CD4-positive, alpha-beta T cell treated with Interleukin-6 for 4 hours (primary cell): ENCODE results near the gene SF3B6.
A peak's percentile ranks its signal among the peaks of the same experiment; 100 is the strongest.

ENCODE experiments used
- DNase-seq: peaks from one replicate; pipeline ENCODE4 v3.0.0-alpha.2; 2020; ENCODE audit warnings: mixed read lengths

The SF3B6 gene

DNA sequence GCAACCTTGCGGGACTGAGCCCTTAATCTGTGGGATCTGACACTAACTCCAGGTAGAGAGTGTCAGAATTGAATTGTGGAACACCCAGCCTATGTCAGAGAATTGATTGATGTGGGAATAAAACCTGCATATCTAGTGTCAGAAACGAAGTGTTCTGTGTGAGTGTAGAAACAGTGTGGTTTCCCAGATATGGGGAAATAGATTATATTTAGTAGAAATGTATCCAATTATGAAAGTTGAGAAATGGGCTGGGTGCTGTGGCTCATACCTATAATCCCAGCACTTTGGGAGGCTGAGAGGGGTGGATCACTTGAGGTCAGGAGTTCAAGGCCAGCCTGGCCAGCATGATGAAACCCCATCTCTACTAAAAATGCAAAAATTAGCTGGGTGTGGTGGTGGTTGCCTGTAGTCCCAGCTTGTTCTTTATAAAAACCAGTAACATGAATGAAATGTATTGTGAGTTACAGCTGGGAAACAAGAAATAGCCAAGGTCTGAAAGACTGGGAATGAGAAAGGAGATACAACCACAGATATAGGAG, 12.8 kb upstream of the SF3B6 start:
- DNase-seq, result no peak

DNA sequence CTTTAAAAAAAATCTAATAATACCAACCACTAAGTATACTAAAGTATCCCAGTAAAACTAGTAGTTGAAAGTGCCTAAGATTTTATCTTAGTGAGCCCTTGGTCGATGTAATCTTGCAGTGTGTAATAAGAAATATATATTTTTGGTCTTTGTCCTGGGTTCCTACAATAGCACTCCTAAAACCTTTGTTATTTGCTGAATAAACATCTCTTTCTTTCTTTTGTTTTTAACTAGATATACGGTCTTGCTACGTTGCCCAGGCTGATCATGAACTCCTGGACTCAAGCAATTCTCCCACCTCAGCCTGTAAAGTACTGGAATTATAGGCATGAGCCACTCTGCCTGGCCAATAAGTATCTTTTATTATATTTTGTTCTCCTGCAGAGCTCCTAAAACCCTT, 10.9 kb upstream of the SF3B6 start:
- DNase-seq, result no peak

DNA sequence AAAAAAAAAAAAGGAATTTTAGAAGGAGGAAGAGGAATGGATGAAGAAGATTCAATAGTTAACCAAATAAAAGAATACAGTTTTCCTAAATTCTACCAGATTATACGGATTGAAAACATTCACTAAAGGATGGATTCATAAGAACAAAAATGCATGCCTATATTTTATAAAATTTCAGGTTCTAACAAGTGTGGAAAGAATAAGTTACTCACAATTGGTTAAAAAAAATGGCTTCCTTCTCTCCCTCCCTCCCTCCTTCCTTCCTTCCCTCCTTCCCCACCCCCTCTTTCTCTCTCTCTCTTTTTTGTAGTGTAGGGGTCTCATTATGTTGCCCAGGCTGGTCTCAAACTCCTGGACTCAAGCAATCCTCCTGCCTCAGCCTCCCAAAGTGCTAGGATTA, 10.1 kb upstream of the SF3B6 start:
- DNase-seq, result no peak

DNA sequence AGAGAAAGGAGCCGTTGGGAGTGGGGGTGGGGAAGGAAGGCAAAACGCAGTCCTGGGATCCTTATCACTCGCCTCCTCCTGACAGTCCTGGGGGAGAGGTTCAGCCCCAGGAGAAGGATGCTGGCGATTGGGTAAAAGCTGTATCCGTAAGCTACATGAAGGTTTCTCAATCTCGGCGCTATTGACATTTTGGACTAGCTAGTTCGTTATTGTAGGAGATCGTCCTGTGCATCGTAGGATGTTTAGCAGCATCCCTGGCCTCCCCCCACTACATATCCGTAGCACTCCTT, 9.0 kb upstream of the SF3B6 start:
- no peak for DNase-seq

DNA sequence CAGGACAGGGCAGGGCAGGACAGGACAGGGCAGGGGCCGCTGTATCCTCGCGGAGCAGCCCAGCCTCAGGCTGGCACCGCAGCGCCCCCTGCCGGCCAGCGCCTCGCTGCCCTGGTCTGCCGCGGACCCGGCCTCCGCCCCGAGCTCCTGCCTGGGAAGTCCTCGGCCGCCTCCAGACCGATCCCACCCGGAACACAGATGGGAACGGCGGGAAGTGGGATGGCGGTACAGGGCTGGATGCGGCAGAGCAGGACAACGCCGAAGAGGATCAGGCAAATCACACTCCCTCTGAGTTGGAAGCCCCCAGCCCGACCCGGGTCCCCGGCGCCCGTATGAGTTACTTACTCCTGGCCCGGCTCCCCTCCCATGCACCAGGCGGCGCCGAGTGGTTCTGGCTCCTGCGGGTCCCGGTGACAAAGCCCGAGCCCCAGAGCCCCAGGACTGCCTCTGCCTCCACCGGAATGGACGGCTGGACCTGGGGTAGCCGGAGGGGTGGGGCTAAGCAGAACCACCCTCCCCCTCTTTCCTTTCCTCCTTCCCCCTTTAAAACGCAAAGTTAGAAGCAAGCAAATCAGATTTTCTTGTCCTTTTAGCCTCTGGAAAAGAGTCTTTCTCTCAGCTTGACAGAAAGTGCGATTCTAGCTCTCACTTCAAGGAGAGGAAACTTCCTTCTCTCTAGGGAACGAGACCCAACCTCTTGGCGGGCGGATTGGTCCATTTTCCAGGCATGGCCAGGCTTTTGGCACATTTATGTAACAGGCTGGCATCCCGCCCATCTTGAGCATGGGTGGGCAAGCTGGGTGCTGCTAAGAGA, 8.5 kb upstream of the SF3B6 start, which contains the start of gene TP53I3:
Gene TP53I3 (minus strand): TSS at position 449 of the 814 bp plus-strand sequence. CDS start 508 bp downstream, outside the sequence.
- DNase-seq, result peak; percentile 84

DNA sequence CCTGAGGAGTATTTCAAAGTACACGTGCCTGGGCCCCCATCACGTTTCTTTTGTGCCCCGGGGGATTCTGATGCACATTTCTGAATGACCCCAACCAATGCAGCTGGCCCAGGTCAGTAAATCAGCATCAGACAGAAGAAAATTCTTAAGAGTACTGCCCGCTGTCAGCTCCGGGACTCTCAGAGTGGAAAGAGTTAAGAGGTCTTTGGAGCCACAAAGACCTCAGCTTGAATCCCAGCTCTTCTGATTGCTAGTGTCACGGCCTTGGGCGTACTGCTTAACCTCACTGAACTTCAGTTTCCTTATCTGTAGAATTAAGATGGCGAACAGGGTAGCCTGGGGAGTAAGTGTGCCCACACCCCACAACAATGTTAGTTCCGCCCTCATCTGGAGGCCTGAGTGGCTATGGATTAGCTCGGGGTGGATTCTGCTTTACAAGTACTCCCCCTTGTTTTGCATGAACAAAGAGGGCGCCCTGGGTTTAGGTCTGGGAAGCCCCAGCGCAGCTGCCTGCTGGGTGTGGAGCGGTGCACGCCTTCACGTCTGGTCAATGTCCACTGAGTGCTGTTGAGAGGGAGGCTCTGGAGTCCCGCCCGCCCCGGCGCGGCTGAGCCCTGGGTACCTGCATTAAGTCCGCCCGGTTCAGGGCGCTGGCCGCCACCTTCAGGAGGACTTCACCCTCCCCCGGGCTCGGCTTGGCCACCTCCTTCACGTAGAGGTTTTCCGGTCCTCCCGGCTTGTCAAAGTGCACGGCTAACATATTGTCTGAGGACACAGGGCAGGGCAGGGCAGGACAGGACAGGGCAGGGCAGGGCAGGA, 7.7 kb upstream of the SF3B6 start:
- DNase-seq, result no peak

DNA sequence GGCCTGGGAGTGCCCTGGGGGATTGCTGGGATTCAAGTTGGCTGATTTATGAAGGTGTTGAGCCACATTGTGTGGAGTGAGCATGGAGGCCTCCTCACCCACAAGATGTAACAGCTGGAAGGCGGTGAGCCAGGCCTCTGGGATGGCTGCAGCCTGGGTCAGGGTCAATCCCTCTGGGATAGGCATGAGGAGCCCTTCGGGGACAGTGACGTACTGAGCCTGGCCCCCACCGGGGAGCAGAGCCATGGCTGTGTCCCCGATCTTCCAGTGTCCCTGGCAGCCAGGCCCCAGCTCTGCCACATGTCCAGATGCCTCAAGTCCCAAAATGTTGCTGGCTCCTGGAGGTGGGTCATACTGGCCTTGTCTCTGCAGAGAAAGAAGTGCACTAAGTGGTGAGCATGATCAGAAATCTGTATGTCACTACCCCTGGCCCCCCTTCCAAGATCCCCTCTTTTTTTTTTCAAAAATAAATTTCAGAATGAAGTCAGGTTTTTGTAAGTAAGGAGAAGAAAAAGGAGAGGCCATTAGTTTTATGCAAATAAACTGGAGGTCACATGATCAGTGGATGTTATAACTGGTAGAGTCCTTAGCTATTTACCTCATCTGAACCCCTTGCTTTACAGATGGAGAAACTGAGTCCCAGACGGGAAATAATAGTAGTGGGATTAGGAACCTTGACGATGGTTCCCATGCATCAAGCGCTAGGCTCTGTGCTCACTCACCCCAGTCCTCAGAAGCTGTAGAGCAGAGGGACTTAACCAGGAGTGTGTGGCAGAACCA, 6.9 kb upstream of the SF3B6 start:
- DNase-seq, result no peak

DNA sequence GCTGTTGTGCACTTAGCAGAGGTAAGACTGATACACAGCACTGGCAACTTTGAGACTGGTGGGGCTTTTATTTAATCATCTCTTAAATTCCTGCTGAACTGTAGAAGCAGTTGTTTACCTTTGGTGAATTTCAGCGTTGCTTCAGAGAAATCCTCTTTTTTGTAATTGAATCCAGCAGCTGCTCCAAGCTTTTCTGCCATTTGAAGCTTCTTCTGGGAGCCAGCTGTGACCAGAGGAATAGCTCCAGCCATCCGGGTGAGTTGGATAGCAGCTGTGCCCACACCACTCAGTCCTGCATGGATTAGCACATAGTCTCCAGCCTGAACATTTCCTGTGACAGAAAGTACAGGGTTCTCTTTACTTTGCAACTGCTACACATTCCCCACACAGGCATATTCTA, 4.6 kb upstream of the SF3B6 start:
- no peak for DNase-seq

DNA sequence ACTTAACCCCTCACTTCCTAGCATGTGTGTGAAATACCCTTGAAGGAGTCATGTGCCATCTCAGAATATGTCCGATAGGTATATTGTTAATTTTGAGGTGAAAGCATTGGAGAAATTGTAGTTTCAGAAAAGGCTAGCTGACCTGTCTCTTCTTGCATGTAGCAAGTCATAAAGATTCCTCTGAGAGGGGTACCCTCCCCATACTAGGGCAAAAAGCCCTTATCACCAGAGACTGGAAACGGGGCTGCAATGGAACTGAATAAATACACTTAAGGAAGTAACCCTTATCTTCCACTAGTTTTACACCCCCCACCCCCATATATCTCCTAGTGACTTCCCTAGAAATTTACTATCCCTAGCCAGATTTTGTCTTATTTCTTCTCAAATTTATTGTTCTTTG, 1.8 kb upstream of the SF3B6 start:
- DNase-seq, result no peak

DNA sequence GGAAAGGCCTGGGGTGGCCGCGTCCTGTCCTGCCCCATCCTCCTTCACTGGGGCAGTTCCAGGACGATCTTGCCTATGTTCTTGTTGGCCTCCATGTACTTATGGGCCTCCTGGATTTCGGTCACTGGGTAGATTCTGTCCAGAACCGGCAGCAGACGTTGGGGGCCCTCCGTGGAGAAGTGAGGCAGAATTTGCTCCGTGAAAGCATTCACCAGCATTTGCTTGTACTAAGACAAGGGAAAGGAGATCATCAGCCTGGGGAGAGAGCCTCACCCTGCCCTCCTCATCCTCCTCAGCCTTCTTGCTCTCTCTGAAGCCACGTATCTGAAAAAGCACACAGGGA, 1.4 kb upstream of the SF3B6 start:
- DNase-seq, result no peak

DNA sequence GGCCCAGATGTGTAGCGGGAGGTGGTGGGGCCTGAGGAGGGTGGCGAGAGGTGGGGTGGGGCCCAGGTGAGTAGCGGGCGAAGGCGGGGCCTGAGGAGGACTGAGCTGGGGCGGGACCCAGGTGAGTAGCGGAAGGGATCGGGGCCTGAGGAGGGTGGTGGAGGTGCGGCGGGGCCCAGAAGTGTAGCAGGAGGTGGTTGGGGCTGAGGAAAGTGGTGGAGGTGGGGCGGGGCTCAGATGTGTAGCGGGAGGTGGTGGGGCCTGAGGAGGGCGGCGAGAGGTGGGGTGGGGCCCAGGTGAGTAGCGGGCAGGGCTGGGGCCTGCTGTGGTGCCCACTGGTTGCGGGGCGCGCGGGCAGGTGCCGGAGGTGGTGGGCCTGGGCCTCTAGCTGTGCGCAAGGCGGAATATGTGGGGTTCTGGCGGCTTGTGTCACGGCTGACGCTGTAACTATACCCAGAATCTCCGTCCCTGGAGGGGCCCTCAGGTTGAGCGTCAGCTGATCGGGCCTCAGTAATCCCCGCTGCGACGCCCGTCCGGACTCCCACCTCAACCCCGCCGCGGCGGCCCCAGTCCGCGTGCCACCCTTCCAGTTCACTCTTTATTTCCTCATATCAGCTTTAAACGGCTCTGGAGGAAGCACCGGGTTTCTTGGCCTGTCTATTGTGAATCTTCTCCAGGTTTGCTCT, 866 bp upstream of the SF3B6 start:
- no peak for DNase-seq

DNA sequence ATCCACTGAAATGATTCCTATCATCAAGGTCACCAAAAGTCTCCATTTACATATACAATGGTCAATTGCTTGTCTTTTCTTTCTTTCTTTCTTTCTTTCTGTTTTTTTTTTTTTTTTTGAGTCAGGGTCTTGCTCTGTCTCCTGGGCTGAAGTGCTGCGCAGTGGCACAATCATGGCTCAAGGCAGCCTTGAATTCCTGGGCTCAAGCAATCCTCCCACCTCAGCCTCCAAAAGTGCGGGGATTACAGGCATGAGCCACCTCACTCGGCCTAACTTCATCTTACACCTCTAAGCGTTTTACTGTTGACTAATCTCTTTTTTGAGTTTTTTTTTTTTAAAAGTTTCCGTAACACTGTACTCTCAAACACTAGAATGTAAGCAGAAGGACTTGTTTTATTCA, 867 bp downstream of the SF3B6 start:
- DNase-seq, result no peak

DNA sequence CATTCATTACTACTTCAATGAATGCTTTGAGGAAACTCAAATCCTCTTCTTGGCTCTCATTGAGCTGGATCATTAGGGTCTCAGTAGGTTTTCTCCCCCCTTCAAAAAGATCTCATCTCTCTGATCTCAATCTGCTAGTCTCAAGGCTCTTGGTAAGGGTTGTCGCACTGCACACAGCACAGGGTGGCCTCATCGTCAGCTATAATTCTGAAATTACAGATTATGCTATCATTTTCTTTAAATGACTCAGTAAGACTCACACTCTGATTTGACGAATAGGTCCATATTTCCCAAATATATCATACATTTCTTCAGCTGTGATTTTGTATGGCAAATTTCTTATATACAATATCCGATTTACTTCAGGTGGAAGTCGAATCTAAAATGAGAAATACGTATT, 2.3 kb downstream of the SF3B6 start:
- DNase-seq, result no peak

DNA sequence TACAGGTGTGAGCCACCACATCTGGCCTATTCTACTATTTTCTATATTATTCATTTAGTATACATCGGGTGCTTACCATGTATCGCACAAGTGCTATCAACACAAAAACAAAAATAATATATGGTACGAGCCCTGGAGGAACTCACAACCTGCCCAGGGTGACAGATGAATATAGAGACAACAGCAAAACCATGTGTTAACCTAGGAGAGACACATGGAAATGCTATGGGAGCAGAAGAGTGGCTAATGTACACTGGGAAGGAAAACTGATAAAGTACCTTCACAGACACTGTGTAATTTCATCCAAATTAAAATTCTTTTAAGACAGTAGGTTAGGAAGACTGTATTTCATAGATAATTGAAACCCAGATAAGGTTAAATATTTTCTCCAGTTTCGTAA, 3.9 kb downstream of the SF3B6 start:
- no peak for DNase-seq

DNA sequence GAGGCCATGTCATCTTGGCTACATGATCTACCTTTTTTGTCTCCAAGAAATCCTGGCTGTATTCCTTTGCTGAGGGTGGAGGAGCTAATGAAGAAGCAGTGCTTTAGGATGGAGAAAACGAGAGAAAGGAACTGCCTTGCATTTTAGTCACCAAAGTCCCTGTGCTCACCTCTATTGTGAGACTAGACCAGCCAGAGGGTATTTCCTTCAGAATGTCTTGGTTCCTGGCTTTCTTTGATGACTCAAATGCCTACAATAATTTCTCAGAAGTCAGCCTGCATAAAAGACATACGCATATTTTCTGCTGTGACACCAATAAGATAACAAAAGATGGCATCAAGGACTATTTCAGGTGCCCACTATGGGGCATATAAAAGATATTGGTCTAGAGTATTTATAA, 10.8 kb downstream of the SF3B6 start:
- no peak for DNase-seq

DNA sequence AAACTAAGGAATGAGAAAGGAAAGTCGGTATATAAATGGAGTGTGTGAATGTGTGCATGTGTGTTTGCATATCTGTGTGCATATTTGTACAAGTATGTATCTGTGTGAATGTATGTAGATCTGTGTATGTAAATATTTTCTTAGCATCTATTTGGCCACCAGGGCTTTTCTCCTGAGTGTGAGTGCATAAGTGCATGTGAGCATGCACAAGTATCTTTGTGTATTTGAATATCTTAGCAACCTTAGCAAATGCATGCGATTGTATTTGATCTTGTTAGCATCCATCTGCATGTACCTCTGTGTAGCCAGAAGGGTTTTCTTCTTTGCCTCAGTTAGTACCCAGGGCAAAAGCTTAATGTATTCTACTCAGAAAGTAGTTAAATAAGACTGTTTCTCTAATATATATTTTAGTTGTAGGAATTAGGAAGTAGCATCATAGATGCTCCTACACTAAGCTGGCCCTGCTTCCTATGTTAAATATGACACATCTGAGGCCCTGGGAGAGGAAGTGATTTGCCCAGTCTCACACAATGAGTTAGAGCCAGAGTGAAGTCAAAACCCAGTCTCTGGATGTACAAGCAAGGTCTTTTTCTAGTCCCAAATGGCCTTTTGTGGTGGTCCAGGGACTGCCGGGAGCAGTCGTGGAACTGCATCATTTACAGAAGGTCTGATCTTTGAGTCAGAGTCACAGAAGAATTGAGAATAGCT, 17.4 kb downstream of the SF3B6 start:
- DNase-seq, result no peak

DNA sequence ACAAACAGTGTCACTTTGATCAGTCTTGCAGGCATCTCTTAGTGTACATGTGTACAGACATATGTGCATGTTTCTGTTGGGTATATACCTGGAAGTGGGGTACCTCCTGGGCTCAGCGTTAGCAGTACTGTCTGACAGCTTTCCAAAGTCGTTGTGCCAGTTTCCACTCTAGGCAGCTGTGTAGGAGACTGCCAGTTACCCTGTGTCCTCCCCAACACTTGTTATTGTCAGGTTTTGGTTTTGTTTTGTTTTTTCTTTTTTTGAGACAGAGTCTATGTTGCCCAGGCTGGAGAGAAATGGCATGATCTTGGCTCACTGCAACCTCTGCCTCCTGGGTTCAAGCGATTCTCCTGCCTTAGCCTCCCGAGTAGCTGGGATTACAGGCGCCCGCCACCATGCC, 20.4 kb downstream of the SF3B6 start:
- DNase-seq, result no peak

DNA sequence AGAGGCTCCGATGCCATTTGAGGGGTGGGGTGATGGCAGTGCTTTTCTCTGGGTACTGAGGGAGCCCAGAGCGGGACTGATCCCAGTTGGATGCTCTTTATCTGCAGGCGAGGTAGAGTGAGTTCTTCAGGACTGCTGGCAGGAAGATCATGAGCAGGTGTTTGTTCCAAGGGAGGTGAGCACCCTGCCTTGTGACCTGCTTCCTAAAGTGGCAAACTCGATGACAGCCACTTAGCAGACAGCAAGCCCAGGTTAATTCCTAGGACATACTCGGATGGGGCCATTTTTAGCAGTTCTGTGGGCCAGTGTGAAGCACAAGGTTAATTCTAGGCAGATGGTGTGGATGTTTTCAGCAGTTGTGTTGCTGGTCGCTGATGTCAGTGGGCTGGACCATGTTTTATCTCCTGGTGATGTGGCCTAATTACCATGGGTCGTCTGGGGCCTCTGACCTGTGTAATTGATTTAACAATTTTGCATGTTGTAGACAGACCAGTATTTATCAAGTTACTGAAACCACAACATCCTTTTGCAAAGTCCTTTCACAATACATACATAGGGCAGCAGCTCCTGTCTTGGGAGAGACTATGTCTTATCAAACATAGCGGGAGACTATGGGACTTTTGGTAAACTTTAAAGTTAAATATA, 21.6 kb downstream of the SF3B6 start:
- no peak for DNase-seq

DNA sequence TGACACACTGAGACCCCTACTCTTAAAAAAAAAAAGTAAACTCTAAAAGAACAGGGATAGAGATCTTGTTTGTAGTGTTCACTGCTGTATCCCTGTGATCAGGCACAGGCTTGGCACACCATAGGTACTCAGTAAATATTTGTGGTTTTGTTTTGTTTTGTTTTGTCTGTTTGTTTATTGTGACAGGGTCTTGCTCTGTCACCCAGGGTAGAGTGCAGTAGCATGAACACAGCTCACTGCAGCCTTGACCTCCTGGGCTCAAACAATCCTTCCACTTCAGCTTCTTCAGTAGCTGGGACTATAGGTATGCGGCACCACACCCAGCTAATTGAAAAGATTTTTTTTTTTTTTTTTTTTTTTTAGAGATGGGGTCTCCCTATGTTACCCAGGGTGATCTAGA, 23.2 kb downstream of the SF3B6 start:
- DNase-seq, result no peak

DNA sequence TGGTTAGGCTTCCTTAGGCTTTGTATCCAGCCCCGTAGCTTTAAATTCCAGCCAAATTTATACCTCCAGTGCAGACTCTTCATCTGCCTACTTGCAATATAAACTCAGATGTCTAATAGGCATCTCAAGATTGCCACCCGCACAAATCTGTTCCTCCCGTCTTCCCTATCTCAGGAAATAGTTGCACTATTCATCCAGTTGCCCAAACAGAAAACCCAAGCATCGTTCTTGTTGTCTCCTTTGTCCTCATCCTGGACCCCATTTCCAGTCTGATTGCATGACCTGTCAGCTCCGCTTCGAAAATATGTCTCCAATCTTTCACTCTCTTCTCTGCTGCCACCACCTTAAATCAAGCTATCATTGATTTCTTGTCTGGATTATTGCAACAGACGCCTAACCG, 24.3 kb downstream of the SF3B6 start:
- no peak for DNase-seq
